ENCODE results near the gene CMIP. TPM values are rescaled to one million over a fixed set of nuclear protein-coding genes. Genes with fewer than 3 reads are reported as not detected.

The CMIP gene
- total RNA-seq, 4 donors from 2014 or later, result 16.7 to 104 (median 43.6) TPM

- Histone ChIP-seq H3K4me1 (no peaks in the 10 kb centered on the region), H3K4me3 (no peak overlapping the region), H3K36me3 (no peaks in the 10 kb centered on the region), H3K9me3 (no peaks in the 10 kb centered on the region), H3K27me3 (no peaks in the 10 kb centered on the region), H3K27ac (no peak overlapping the region)
- TF ChIP-seq CTCF (IDR thresholded peaks at IDR 0.05), result no peak
- no peak for TF ChIP-seq POLR2A (IDR thresholded peaks at IDR 0.05)
- intact Hi-C loops (cut with DNase I; ENCODE audit: low total_unique reads), result no loop called here
- DNase-seq, result no peak
Measured at GRCh38 chr16:81548876-81549546, 104.4 kb downstream of the CMIP start.

GRCh38 chr16:81549547-81550431 lies 105.2 kb downstream of the CMIP start:
- no peaks in the 10 kb centered on the region for H3K36me3 ChIP-seq
- no peaks in the 10 kb centered on the region for H3K4me1 ChIP-seq
- no peak for DNase-seq
- no peak overlapping the region for H3K27ac ChIP-seq
- H3K9me3 ChIP-seq, result no peaks in the 10 kb centered on the region
- H3K4me3 ChIP-seq, result no peak overlapping the region
- no peak for TF ChIP-seq CTCF (IDR thresholded peaks at IDR 0.05)
- no peaks in the 10 kb centered on the region for H3K27me3 ChIP-seq
- intact Hi-C loops (cut with DNase I; ENCODE audit: low total_unique reads), result no loop called here

GRCh38 chr16:81550432-81550808 lies 105.8 kb downstream of the CMIP start:
- H3K27ac ChIP-seq, result no peak overlapping the region
- intact Hi-C loops (cut with DNase I; ENCODE audit: low total_unique reads), result no loop called here
- no peak for DNase-seq

GRCh38 chr16:81551151-81551808 lies 106.7 kb downstream of the CMIP start:
- Histone ChIP-seq H3K27ac (no peak overlapping the region), H3K4me1 (no peaks in the 10 kb centered on the region), H3K4me3 (no peak overlapping the region), H3K27me3 (no peaks in the 10 kb centered on the region), H3K9me3 (no peaks in the 10 kb centered on the region), H3K36me3 (no peaks in the 10 kb centered on the region)
- intact Hi-C loops (cut with DNase I; ENCODE audit: low total_unique reads), result no loop called here
- TF ChIP-seq CTCF (IDR thresholded peaks at IDR 0.05) (no peak), POLR2A (IDR thresholded peaks at IDR 0.05) (no peak)
- DNase-seq, result no peak

More at GRCh38 chr16:81550432-81550808, 105.8 kb downstream of the CMIP start:
- H3K36me3 ChIP-seq, result no peaks in the 10 kb centered on the region
- TF ChIP-seq POLR2A (IDR thresholded peaks at IDR 0.05), result no peak
- TF ChIP-seq CTCF (IDR thresholded peaks at IDR 0.05), result no peak
- H3K27me3 ChIP-seq, result no peaks in the 10 kb centered on the region
- H3K4me1 ChIP-seq, result no peaks in the 10 kb centered on the region
- no peaks in the 10 kb centered on the region for H3K9me3 ChIP-seq
- H3K4me3 ChIP-seq, result no peak overlapping the region
